OCI-LY1 (cell line): ENCODE measurements around the gene HOXC11.

Source experiments
- H2AFZ ChIP-seq: fragments of 200-600 bp; sonication (generic), shearing (Covaris generic); 2 replicates; pipeline ENCODE4 v1.6.0; 2014; ENCODE audit warnings: antibody characterized with exemption, mild to moderate bottlenecking, low read length
- H3F3A ChIP-seq: fragments of 200-600 bp; sonication (generic), shearing (Covaris generic); 2 replicates; pipeline ENCODE4 v1.6.0; 2014; ENCODE audit warnings: mild to moderate bottlenecking, antibody characterized with exemption, low read length, moderate library complexity; ENCODE audit not compliant: insufficient read depth
- H3K27ac ChIP-seq: fragments of 200-600 bp; sonication (generic); 2 replicates; pipeline ENCODE4 v1.5.1; 2014; ENCODE audit warnings: low read length, mixed run types, mild to moderate bottlenecking, low read depth; ENCODE audit not compliant: poor library complexity, severe bottlenecking
- H3K27me3 ChIP-seq: fragments of 200-600 bp; sonication (generic); 2 replicates; pipeline ENCODE4 v1.6.0; 2014; ENCODE audit warnings: antibody characterized with exemption, mild to moderate bottlenecking, low read length, moderate library complexity; ENCODE audit not compliant: insufficient read depth
- H3K36me3 ChIP-seq: fragments of 200-600 bp; sonication (generic); 2 replicates; pipeline ENCODE4 v1.6.1; 2014; ENCODE audit warnings: mild to moderate bottlenecking, antibody characterized with exemption, low read length, moderate library complexity, mixed read lengths; ENCODE audit not compliant: insufficient read depth
- H3K4me1 ChIP-seq: fragments of 200-600 bp; sonication (generic); 2 replicates; pipeline ENCODE4 v1.5.1; 2014; ENCODE audit warnings: mild to moderate bottlenecking, low read length, moderate library complexity; ENCODE audit not compliant: insufficient read depth, severe bottlenecking
- H3K4me2 ChIP-seq: fragments of 200-600 bp; sonication (generic), shearing (Covaris generic); 2 replicates; pipeline ENCODE4 v1.6.1; 2014; ENCODE audit warnings: low read length
- H3K4me3 ChIP-seq: fragments of 200-600 bp; sonication (generic); 2 replicates; pipeline ENCODE4 v1.5.1; 2014; ENCODE audit warnings: low read length, low read depth, mild to moderate bottlenecking, mixed read lengths; ENCODE audit not compliant: poor library complexity, severe bottlenecking
- H3K79me2 ChIP-seq: fragments of 200-600 bp; shearing (Covaris generic); 2 replicates; pipeline ENCODE4 v1.6.1; 2016; ENCODE audit warnings: mixed run types, low read length, mixed read lengths; ENCODE audit not compliant: insufficient read depth
- H3K9ac ChIP-seq: fragments of 200-600 bp; sonication (generic), shearing (Covaris generic); 2 replicates; pipeline ENCODE4 v1.6.1; 2014; ENCODE audit warnings: mild to moderate bottlenecking, low read length, mixed read lengths
- H3K9me2 ChIP-seq: fragments of 200-600 bp; sonication (generic), shearing (Covaris generic); 2 replicates; pipeline ENCODE4 v1.6.1; 2014; ENCODE audit warnings: low read depth, mild to moderate bottlenecking, low read length, mixed read lengths
- H3K9me3 ChIP-seq: fragments of 200-600 bp; shearing (Covaris generic); 2 replicates; pipeline ENCODE4 v1.6.1; 2014; ENCODE audit warnings: low read length, mixed read lengths
- H4K20me1 ChIP-seq: fragments of 200-600 bp; sonication (generic), shearing (Covaris generic); 2 replicates; pipeline ENCODE4 v1.6.0; 2016; ENCODE audit warnings: mild to moderate bottlenecking, low read length; ENCODE audit not compliant: insufficient read depth
- EZH2 ChIP-seq: fragments of 200-600 bp; sonication (generic), shearing (Covaris generic); IDR thresholded peaks from 2 replicates; pipeline ENCODE4 v1.8.0; 2017; ENCODE audit warnings: borderline replicate concordance, mixed run types, mild to moderate bottlenecking, antibody characterized with exemption, low read length, moderate library complexity, mixed read lengths
- TF ChIP-seq, protein P1 (sequence below): fragments of 200-600 bp; sonication (generic), shearing (Covaris generic); IDR thresholded peaks from 2 replicates; pipeline ENCODE4 v1.5.1; 2017; ENCODE audit warnings: mild to moderate bottlenecking, antibody characterized with exemption, low read length, moderate library complexity, mixed read lengths

Gene HOXC11

DNA sequence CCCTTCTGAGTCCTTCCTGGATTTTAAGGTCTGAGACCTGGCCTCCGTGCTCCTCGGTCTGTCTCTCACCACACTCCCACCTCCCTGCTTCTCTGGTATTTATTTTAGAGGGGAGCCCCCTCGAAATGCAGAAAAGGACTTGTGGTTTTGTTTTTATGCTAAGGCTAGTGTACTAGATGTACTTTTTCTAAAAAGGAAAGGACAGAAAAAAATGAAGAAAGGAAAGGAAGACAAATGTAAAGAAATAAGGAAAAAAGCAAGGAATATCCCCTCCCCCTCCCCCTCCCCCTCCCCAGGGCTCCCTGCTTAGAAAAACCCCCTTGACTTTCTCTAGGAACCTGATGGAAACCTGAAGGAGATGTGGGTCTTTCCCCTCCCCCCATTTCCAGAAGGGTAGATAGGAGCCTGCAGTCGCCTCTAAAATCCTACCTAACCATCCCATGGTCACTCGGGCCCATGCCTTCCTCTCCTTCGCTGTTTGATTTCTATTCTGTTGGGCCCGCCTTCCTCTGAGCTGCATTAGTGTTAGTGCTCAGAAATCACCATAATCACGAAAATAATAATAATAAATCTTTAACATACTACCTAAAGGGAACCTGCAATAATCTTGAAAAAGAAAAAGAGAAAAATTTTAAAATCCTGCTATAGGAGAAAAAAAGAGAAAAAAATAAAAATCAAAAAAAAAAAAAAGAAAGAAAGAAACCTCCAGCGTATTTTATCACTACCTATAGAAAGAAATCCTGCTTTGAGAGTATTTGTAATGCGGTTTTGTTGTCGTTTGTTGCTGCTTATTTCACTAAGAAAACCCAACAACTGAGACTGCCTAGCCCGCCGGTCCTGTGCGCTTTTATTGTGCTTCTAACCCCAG lies 39.0 kb downstream of the HOXC11 start:
- Histone ChIP-seq H3K79me2 (no peaks in the 10 kb centered on the region), H3K36me3 (no peaks in the 10 kb centered on the region), H3K9me3 (no peaks in the 10 kb centered on the region), H3K4me1 (peaks cover under 1% of the 10 kb centered on the region), H4K20me1 (no peaks in the 10 kb centered on the region), H3K4me2 (no peak overlapping the region), H3F3A (no peaks in the 10 kb centered on the region), H3K9me2 (no peaks in the 10 kb centered on the region), H3K27ac (no peak overlapping the region), H3K4me3 (no peak overlapping the region), H3K9ac (no peak overlapping the region), H3K27me3 (peaks cover 10% of the 10 kb centered on the region; the same call in 1 of the 2 replicates), H2AFZ (no peak overlapping the region)
- TF ChIP-seq EZH2 = no peak
- TF ChIP-seq, protein P1, sequence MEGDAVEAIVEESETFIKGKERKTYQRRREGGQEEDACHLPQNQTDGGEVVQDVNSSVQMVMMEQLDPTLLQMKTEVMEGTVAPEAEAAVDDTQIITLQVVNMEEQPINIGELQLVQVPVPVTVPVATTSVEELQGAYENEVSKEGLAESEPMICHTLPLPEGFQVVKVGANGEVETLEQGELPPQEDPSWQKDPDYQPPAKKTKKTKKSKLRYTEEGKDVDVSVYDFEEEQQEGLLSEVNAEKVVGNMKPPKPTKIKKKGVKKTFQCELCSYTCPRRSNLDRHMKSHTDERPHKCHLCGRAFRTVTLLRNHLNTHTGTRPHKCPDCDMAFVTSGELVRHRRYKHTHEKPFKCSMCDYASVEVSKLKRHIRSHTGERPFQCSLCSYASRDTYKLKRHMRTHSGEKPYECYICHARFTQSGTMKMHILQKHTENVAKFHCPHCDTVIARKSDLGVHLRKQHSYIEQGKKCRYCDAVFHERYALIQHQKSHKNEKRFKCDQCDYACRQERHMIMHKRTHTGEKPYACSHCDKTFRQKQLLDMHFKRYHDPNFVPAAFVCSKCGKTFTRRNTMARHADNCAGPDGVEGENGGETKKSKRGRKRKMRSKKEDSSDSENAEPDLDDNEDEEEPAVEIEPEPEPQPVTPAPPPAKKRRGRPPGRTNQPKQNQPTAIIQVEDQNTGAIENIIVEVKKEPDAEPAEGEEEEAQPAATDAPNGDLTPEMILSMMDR = no peak

DNA sequence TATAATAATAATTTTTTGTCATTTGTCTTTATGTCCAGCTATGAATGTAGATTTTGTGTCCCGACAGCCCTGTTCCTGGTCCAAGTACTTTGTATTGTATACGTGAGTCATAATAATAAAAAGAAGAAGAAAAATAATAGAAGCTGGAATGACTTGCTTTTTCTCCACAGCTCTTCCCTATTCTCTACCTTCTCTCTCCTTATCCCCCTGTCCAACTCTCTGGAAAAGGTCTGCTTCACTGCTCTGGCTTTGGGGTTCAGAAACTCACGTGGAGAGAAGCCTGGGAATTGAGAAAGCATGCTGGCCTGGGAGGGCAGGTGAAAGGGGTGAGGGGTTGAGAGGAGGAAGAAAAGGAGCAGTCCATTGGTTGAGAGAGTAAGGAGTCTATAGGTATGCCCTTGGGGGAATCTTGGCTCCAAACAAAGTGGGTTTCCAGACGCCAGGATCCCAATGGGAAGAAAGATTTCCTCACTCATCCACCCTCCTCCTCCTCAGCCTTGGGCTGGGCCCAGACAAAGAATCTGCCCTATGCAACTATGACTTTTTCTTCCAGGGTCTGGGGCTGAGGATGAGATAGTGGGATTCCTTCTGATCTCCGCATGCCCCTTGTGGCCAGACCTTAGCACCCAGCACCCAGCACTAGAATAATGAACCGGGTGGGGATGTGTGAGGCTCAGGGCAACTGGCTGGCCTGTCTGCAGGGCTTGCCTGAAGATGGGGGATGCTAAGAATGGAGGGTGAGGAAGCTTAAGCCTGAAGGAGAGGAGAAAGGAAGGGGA lies 39.9 kb downstream of the HOXC11 start:
- Histone ChIP-seq H2AFZ (no peak overlapping the region), H3K4me1 (peaks cover 8% of the 10 kb centered on the region), H3K79me2 (no peaks in the 10 kb centered on the region), H3K9me2 (no peaks in the 10 kb centered on the region), H3K9me3 (no peaks in the 10 kb centered on the region), H3K9ac (no peak overlapping the region), H3K27ac (no peak overlapping the region), H3K4me3 (no peak overlapping the region), H3K36me3 (no peaks in the 10 kb centered on the region), H4K20me1 (no peaks in the 10 kb centered on the region), H3K4me2 (no peak overlapping the region), H3K27me3 (peaks cover 10% of the 10 kb centered on the region; the same call in 1 of the 2 replicates), H3F3A (no peaks in the 10 kb centered on the region)
- TF ChIP-seq, protein P1 = 0 out of 2 replicates have a peak, but pooled peaks have one; percentile 27
- TF ChIP-seq EZH2 = no peak

DNA sequence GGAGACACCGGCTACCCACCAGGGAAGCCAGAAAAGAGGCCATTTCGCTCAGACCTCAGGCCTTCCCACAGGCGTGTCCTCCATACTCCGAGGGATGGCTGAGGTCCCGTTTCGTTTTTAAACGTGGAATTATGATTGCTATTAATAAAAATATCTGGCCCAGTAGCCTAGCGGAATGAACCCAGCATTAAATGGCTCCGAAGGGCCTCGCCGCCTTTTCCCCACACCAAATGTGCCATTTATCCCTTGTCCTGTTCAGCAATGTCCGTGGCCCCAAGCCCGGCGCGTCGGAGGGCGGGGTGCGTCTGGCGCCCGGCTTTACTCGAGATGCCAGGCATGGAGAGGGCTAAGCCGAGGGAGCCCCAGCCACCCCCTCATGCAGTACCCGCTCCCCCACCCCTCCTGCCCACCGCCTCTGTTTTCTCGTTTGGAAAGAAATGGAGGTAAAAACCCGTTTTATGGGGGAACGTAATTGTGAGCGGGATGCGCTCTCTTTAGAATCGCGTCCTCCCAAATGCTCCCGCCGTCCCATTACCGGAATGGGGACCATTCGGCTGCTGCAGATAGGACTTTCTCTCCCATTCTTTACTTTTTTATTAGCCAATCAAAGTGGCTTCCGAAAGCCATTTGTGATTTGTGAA lies 41.6 kb downstream of the HOXC11 start:
- Histone ChIP-seq H3K27me3 (peaks cover 10% of the 10 kb centered on the region; the same call in 1 of the 2 replicates), H3K27ac (no peak overlapping the region), H2AFZ (no peak overlapping the region), H3K79me2 (no peaks in the 10 kb centered on the region), H3F3A (no peaks in the 10 kb centered on the region), H3K4me2 (no peak overlapping the region), H3K9me3 (no peaks in the 10 kb centered on the region), H3K9ac (no peak overlapping the region), H4K20me1 (no peaks in the 10 kb centered on the region), H3K4me3 (no peak overlapping the region), H3K4me1 (peaks cover 21% of the 10 kb centered on the region), H3K9me2 (no peaks in the 10 kb centered on the region), H3K36me3 (no peaks in the 10 kb centered on the region)
- TF ChIP-seq, protein P1 = no peak
- TF ChIP-seq EZH2 = no peak
